Measurements from ENCODE around the gene CD8B2. TPM values are rescaled to one million over a fixed set of nuclear protein-coding genes. Genes with fewer than 3 reads are reported as not detected.
"Not testable (repeated sequence)": the region's sequence is repeated elsewhere in the genome, so short reads cannot be mapped to it uniquely, and the experiment has no call there.

Gene CD8B2
- total and polyA plus RNA-seq, 8 donors: 0.03 to 0.25 (median 0.13) TPM; not detected in 4

DNA sequence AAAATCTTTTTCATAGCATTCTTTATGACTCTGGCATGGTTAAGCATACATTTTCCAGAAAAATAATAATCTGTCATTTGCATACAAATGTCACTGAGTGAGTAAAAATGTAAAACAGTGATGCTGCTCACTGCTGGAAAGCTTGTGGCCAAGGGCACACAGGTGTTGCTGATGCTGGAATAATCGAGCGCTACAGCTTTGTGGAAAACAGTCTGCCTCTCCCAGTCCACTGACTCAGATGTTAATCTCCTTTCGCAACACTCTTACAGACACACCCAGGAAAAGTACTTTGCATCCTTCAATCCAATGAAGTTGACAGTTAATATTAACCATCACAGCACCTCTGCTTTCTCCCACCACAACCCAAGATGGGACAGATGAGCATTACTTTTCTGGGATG is 27.7 kb downstream of the CD8B2 start:
- FAIRE-seq: not testable (repeated sequence)

DNA sequence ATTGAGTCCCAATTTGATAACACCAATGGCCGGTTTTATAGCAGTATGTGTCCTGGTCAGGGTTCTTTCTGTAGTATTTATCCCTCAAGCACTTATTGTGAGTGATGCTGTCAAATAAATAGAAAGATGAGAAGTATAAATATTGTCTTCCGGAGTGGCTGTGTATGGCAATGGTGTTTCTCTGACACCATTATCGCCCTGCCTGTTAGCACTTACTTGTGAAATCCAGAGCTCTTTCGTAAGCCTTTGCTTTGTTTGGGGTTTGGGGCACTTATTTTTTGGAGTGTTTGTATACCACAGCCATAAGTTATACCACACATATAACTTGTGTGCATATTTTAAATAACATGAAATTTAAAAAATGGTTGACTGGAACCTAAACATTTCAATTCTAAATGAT is 29.3 kb downstream of the CD8B2 start:
- H3K4me3 ChIP-seq: no peak overlapping the region
- intact Hi-C loops (cut with DNase I): no loop called here
- no peak overlapping the region for H3K27ac ChIP-seq
- H3K27me3 ChIP-seq: no peaks in the 10 kb centered on the region
- no peak for DNase-seq
- no peaks in the 10 kb centered on the region for H3K36me3 ChIP-seq
- ATAC-seq: no peak
- H3K4me1 ChIP-seq: no peaks in the 10 kb centered on the region
- no peaks in the 10 kb centered on the region for H3K9me3 ChIP-seq
- TF ChIP-seq, protein P1, sequence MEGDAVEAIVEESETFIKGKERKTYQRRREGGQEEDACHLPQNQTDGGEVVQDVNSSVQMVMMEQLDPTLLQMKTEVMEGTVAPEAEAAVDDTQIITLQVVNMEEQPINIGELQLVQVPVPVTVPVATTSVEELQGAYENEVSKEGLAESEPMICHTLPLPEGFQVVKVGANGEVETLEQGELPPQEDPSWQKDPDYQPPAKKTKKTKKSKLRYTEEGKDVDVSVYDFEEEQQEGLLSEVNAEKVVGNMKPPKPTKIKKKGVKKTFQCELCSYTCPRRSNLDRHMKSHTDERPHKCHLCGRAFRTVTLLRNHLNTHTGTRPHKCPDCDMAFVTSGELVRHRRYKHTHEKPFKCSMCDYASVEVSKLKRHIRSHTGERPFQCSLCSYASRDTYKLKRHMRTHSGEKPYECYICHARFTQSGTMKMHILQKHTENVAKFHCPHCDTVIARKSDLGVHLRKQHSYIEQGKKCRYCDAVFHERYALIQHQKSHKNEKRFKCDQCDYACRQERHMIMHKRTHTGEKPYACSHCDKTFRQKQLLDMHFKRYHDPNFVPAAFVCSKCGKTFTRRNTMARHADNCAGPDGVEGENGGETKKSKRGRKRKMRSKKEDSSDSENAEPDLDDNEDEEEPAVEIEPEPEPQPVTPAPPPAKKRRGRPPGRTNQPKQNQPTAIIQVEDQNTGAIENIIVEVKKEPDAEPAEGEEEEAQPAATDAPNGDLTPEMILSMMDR (IDR thresholded peaks at IDR 0.05): no peak
- no peak for FAIRE-seq
- 74 to 87% methylated on average over 4 of the region's 4 CpGs for WGBS, 2 donors

More for the DNA sequence above, 27.7 kb downstream of the CD8B2 start:
- ATAC-seq; H3K4me3 ChIP-seq; H3K4me1 ChIP-seq; H3K9me3 ChIP-seq; intact Hi-C loops (cut with DNase I); H3K27ac ChIP-seq; DNase-seq; H3K36me3 ChIP-seq; H3K27me3 ChIP-seq: not testable (repeated sequence)
- 80 to 82% methylated on average over 3 of the region's 3 CpGs for WGBS, 2 donors

DNA sequence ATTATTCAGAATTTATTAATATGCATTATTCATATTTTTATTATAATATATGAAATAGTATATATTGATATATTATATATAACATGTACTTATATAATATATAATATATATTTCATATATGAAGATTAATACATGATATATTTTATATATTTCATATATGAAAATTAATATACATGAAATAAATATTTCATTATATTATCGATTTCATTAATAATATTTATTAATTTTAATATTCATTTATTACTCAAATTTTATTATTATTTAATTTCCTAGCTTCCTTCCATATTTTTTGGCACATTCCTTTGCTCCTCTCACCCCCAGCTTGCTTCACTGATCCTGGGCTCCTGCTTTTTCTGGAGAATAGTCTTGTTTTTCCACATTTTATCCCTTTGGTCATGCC is 29.7 kb downstream of the CD8B2 start:
- no peaks in the 10 kb centered on the region for H3K9me3 ChIP-seq
- no peak overlapping the region for H3K4me3 ChIP-seq
- H3K27me3 ChIP-seq: no peaks in the 10 kb centered on the region
- H3K27ac ChIP-seq: no peak overlapping the region
- ATAC-seq: no peak
- TF ChIP-seq, protein P1 (IDR thresholded peaks at IDR 0.05): no peak
- H3K4me1 ChIP-seq: no peaks in the 10 kb centered on the region
- intact Hi-C loops (cut with DNase I): no loop called here
- 59 to 76% methylated on average over 1 of the region's 1 CpG for WGBS, 2 donors
- no peaks in the 10 kb centered on the region for H3K36me3 ChIP-seq
- DNase-seq: no peak
- FAIRE-seq: peak; percentile 95

DNA sequence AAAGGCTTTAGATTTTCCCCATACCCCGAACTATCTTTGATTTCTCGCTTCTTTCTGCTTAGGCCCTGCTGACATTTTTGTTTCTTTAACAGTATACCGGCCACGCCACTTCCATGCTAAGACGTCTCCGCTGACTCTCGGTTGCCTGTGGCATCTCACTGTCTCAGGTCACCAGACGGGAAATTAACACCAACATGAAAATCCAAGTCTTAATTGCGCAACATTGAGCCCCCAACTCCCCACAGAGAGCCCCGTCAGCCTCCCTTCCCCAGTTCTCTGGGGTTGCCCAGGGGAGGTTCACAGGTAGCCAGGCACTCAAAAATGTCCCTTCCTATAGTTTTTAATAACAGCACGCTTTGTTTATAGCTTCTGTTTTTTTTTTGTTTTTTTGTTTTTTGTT is 30.2 kb downstream of the CD8B2 start:
- Histone ChIP-seq H3K9me3 (no peaks in the 10 kb centered on the region), H3K4me3 (no peak overlapping the region), H3K27ac (no peak overlapping the region), H3K36me3 (no peaks in the 10 kb centered on the region), H3K4me1 (no peaks in the 10 kb centered on the region), H3K27me3 (no peaks in the 10 kb centered on the region)
- no peak for FAIRE-seq
- WGBS, 2 donors: 87 to 91% methylated on average over 11 of the region's 11 CpGs
- no peak for ATAC-seq
- no peak for DNase-seq
- TF ChIP-seq, protein P1 (IDR thresholded peaks at IDR 0.05): no peak
- intact Hi-C loops (cut with DNase I): no loop called here

DNA sequence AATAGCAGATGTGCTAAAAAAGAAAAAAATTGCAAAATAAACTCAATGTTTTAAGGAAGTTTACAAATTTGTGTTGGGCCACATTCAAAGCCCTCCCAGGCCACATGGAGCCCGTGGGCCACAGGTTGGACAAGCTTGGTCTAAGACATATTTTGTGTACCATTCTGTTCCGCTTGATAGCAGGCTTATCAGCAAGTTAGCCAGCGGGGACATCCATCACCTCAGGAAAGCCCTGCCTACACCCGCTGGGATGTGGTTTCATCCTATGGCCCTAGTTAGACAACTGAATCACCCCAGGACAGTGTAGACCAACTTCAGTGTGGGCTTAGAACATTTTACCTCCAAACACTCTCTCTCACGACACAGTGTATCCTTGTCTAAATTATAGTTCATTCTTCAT is 32.6 kb downstream of the CD8B2 start:
- DNase-seq (no peak), ATAC-seq (no peak), FAIRE-seq (no peak)
- 73% methylated on average over 5 of the region's 5 CpGs for WGBS, 2 donors
- no peak overlapping the region for H3K27ac ChIP-seq
- H3K9me3 ChIP-seq: no peaks in the 10 kb centered on the region
- H3K36me3 ChIP-seq: no peaks in the 10 kb centered on the region
- H3K4me1 ChIP-seq: no peaks in the 10 kb centered on the region
- H3K4me3 ChIP-seq: no peak overlapping the region
- H3K27me3 ChIP-seq: no peaks in the 10 kb centered on the region
- intact Hi-C loops (cut with DNase I): no loop called here
- TF ChIP-seq, protein P1 (IDR thresholded peaks at IDR 0.05): no peak

DNA sequence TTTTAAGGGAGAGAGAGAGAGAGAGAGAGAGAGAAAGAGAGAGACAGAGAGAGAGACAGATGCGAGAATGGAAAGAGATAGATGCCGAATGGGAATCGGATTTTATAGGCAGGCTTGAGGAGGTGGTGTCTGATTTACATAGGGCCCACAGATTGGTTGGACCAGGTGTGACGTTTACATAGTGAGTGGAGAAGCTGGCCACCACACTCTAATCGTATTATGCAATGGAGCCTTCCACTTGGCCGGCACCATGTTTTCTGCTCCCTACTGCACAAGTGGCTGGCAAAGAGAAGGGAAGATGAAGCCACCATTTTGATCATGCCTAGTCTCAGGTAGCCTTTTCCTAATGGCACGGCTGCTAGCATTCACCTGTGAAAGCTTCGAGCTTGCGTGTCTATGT is 33.9 kb downstream of the CD8B2 start:
- no peaks in the 10 kb centered on the region for H3K36me3 ChIP-seq
- no peaks in the 10 kb centered on the region for H3K4me1 ChIP-seq
- DNase-seq: no peak
- H3K4me3 ChIP-seq: no peak overlapping the region
- intact Hi-C loops (cut with DNase I): no loop called here
- no peaks in the 10 kb centered on the region for H3K27me3 ChIP-seq
- WGBS, 2 donors: 75 to 83% methylated on average over 9 of the region's 9 CpGs
- ATAC-seq: no peak
- H3K9me3 ChIP-seq: no peaks in the 10 kb centered on the region
- H3K27ac ChIP-seq: no peak overlapping the region
- TF ChIP-seq, protein P1 (IDR thresholded peaks at IDR 0.05): no peak
- no peak for FAIRE-seq

Measured in pancreas (tissue), 10 donors.